GM12872 (cell line): ENCODE data around the gene FUBP1.

Experiments
- TF ChIP-seq, protein P1 (sequence below): IDR thresholded peaks from 3 replicates; pipeline ENCODE4 v1.5.1; 2011; ENCODE audit warnings: low read depth, mild to moderate bottlenecking, low read length, moderate library complexity; ENCODE audit not compliant: insufficient read depth

Gene FUBP1

DNA sequence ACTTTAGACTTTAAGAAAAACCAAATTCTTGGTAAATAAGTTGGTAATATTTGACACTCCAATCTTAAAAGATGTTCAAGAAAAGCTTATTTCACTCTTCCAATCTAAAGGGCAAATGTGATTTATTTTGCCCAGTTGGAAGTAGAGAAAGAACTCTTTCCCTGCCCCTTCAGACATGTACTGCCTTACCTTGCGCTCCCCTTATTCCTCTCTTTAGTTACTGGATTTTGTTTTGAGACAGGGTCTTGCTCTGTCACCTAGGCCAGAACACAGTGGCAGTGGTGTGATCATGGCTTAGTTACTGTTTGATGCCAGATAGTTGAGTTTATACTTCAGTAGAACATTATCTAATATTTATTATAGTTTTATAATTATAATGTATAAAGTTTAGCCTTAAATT, 27.5 kb downstream of the FUBP1 start:
- TF ChIP-seq, protein P1, sequence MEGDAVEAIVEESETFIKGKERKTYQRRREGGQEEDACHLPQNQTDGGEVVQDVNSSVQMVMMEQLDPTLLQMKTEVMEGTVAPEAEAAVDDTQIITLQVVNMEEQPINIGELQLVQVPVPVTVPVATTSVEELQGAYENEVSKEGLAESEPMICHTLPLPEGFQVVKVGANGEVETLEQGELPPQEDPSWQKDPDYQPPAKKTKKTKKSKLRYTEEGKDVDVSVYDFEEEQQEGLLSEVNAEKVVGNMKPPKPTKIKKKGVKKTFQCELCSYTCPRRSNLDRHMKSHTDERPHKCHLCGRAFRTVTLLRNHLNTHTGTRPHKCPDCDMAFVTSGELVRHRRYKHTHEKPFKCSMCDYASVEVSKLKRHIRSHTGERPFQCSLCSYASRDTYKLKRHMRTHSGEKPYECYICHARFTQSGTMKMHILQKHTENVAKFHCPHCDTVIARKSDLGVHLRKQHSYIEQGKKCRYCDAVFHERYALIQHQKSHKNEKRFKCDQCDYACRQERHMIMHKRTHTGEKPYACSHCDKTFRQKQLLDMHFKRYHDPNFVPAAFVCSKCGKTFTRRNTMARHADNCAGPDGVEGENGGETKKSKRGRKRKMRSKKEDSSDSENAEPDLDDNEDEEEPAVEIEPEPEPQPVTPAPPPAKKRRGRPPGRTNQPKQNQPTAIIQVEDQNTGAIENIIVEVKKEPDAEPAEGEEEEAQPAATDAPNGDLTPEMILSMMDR, result no peak

GRCh38 chr1:77950873-77951272, 28.0 kb downstream of the FUBP1 start:
- TF ChIP-seq, protein P1, result no peak

DNA sequence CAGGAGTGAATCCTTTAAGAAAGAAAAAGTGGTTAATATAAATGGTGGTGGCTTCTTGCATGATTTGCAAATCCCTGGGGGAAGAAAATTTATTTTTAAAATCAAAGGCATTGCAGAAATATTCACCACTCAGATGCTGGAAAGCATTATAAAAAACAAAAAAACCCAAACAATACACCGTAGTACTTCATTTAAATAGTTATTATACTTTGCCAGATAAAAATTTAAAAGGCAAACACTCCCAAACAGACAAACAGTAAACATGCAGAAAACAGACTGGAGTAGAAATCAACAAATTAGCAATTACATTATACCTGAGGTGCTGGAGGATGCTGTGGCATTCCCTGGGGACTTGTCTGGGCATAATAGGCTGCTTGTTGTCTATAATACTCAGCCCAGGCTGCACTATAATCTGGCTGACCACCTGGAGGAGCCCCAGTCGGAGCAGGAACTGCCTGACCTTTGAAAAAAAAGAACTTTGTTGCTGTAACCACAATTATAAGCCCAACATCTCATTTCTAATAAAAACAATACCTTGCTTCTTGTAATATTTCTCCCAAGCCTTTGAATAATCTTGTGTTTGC, 29.9 kb downstream of the FUBP1 start:
- TF ChIP-seq, protein P1, result peak; percentile 20; the same call in 1 of the 3 replicates

DNA sequence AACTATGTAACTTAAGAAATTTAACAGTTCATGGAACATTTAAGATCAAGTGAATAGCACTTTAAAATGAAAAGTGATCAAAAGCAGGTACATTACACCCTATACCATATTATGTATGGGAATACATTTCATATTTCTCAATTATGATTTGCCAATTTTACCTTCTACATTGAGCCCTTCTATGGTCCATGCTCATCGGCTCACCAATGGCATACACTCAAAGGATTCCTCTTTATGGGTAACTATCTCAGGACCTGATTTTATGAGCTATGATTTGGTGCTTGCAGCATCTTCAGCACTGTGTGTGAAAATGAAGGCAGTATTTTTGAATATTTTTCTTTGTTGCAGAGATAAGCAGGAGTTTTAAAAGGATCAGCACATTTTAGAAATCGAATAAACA, 33.5 kb downstream of the FUBP1 start:
- TF ChIP-seq, protein P1, result no peak

GRCh38 chr1:77942400-77943140, 36.3 kb downstream of the FUBP1 start:
- TF ChIP-seq, protein P1, result no peak

DNA sequence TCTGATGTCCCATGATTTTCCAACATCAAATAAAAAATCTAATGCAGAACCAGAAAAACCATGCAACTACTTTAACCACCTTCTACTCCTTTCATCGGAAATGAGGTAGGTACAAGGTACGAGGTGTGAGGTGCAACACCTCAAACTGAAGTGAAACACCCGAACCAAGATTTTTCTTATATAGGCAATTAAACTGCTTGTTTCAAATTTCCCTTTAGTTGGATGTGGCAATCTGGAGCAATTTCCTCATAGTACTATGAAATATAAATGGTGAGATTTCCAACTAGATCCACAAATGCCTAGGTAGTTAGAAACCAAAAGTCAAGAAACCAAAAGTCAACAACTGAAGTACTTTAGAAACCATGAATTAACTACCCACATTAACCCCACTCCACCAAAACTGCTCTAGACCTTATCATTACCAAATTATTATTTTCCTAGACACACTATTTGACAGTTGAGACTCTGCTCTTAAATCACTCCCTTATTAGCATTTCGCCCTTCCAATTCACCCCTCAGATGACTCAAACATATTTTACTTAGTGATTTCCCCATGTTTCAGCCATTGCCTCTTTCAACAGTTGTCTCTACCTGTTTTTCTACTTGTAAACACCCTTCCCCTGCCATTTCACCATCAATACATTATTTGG, 37.8 kb downstream of the FUBP1 start:
- TF ChIP-seq, protein P1, result no peak

- TF ChIP-seq, protein P1, result no peak
These were observed 40.2 kb downstream of the FUBP1 start for GRCh38 chr1:77938651-77939050.
